Endodermal cell (in vitro differentiated cells): Measurements from ENCODE around the gene TAF5L. TPM values are rescaled to one million over a fixed set of nuclear protein-coding genes. Genes with fewer than 3 reads are reported as not detected.

ENCODE experiments used
- DNase-seq: peaks from one replicate; pipeline ENCODE4 v3.0.0-alpha.2; 2017
- H3K27ac ChIP-seq: 2 replicates; pipeline ENCODE4 v1.5.1; 2013; ENCODE audit warnings: mild to moderate bottlenecking, low read depth, low read length, moderate library complexity
- H3K27me3 ChIP-seq: 2 replicates; pipeline ENCODE4 v1.6.1; 2013; ENCODE audit warnings: mild to moderate bottlenecking, low read length, moderate library complexity; ENCODE audit not compliant: insufficient read depth, control insufficient read depth, poor library complexity, severe bottlenecking
- H3K36me3 ChIP-seq: 2 replicates; pipeline ENCODE4 v1.7.0; 2013; ENCODE audit warnings: mild to moderate bottlenecking, low read length, moderate library complexity; ENCODE audit not compliant: control insufficient read depth, insufficient read depth
- H3K4me1 ChIP-seq: one replicate; pipeline ENCODE4 v1.7.0; 2013; ENCODE audit warnings: low read length; ENCODE audit not compliant: control insufficient read depth, insufficient read depth
- H3K4me3 ChIP-seq: 2 replicates; pipeline ENCODE4 v1.5.1; 2013; ENCODE audit warnings: mild to moderate bottlenecking, low read length, moderate library complexity
- H3K9ac ChIP-seq: 2 replicates; pipeline ENCODE4 v1.6.1; 2013; ENCODE audit warnings: mild to moderate bottlenecking, low read length, moderate library complexity; ENCODE audit not compliant: poor library complexity, severe bottlenecking; ENCODE audit errors: extremely low read depth
- H3K9me3 ChIP-seq: 2 replicates; pipeline ENCODE4 v1.6.1; 2013; ENCODE audit warnings: mild to moderate bottlenecking, low read length, moderate library complexity; ENCODE audit not compliant: control insufficient read depth
- H3K27ac Mint-ChIP-seq: 2 replicates; pipeline ENCODE4 v1.8.0; 2020; ENCODE audit warnings: mixed read lengths
- H3K27me3 Mint-ChIP-seq: 2 replicates; pipeline ENCODE4 v1.8.0; 2021; ENCODE audit warnings: mild to moderate bottlenecking, mixed read lengths; ENCODE audit not compliant: insufficient read depth
- H3K36me3 Mint-ChIP-seq: 2 replicates; pipeline ENCODE4 v1.8.0; 2020; ENCODE audit warnings: low read depth, mixed read lengths
- H3K4me1 Mint-ChIP-seq: 2 replicates; pipeline ENCODE4 v1.8.0; 2020; ENCODE audit warnings: mixed read lengths
- H3K4me3 Mint-ChIP-seq: 2 replicates; pipeline ENCODE4 v1.8.0; 2020; ENCODE audit warnings: mild to moderate bottlenecking, moderate library complexity, mixed read lengths
- H3K9me3 Mint-ChIP-seq: 2 replicates; pipeline ENCODE4 v1.8.0; 2020; ENCODE audit warnings: mild to moderate bottlenecking, mixed read lengths
- WGBS, 2 experiments: methylation state at CpG; one replicate each; pipeline versions ENCODE4 v1.1.5 to v1.1.7; 2013; ENCODE audit warnings: missing lambda C conversion rate in 2 of 2, mixed read lengths in 1 of 2; ENCODE audit not compliant: insufficient coverage in 1 of 2, insufficient read length in 1 of 2; 5-methylcytosine and 5-hydroxymethylcytosine counted together
- total RNA-seq, 2 donors: library from RNA; stranded (reverse); fragmentation: NEBNext Ultra II Directional in 1 of 2; extraction: Animal tissue kit (Norgen Biotek cat#: 25700) in 1 of 2; gene quantifications; 2 replicates in 1 of 2; 3 replicates in 1 of 2; pipeline ENCODE4 v1.2.1, GENCODE V29; 2021
- TF ChIP-seq, protein P1 (sequence below): fragments of 200-600 bp; sonication (generic); conservative IDR thresholded peaks from 2 replicates; pipeline ENCODE4 v1.5.0; 2021; ENCODE audit warnings: antibody characterized with exemption, mild to moderate bottlenecking

TAF5L gene
- total RNA-seq, 2 donors from 2014 or later: 13.1 to 17.7 TPM

DNA sequence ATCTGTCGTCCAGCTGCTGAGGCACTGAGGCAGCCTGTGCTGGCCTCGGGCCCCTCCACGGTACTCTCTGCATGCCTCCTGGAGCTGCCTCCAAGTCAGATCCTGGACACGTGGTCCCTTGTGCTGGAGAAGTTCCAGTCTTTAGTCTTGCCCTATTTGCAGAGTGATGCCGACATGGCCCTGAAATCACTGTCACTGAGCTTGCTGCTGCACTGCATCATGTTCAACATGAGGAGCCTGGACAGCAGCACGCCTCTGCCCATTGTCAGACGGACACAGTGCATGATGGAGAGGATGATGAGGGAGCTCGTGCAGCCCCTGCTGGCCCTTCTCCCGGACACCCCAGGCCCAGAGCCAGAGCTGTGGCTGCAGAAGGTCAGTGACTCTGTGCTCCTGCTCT, 10.1 kb upstream of the TAF5L start:
- H3K36me3 ChIP-seq: peaks cover 76% of the 10 kb centered on the region
- no peak overlapping the region for H3K9ac ChIP-seq
- WGBS, 2 experiments: 92 to 97% methylated on average over 6 to 9 of the region's 9 CpGs

DNA sequence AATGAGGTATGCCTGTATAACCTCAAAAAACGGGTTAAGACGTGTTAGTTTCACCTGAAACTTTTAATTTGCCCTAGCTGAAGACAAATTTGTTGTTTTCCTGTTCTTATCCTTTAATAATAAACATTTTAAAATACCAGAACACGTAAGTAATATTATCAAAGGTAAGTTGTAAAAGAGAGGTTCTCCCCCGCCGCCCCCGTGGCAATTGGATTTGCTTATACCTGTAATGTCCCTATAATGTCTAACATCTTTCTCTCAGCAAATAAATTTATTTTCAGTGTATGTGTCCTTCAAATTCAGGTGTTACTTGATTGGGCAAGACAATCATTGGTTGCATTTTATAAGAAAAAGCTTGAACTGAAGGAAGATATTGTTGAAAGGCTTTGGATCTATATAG, 6.0 kb upstream of the TAF5L start:
- WGBS, 2 experiments: 94% methylated on average over 2 to 6 of the region's 6 CpGs
- Histone ChIP-seq H3K27me3 (no peaks in the 10 kb centered on the region), H3K4me1 (no peaks in the 10 kb centered on the region), H3K9ac (no peak overlapping the region), H3K27ac (no peak overlapping the region), H3K4me3 (no peak overlapping the region), H3K9me3 (no peaks in the 10 kb centered on the region), H3K36me3 (peaks cover 55% of the 10 kb centered on the region)
- peaks cover 7% of the 10 kb centered on the region for H3K4me1 Mint-ChIP-seq
- no peaks in the 10 kb centered on the region for H3K27me3 Mint-ChIP-seq
- no peak overlapping the region for H3K4me3 Mint-ChIP-seq
- DNase-seq: no peak
- no peaks in the 10 kb centered on the region for H3K9me3 Mint-ChIP-seq
- H3K36me3 Mint-ChIP-seq: peaks cover 43% of the 10 kb centered on the region
- H3K27ac Mint-ChIP-seq: no peak overlapping the region
- TF ChIP-seq, protein P1, sequence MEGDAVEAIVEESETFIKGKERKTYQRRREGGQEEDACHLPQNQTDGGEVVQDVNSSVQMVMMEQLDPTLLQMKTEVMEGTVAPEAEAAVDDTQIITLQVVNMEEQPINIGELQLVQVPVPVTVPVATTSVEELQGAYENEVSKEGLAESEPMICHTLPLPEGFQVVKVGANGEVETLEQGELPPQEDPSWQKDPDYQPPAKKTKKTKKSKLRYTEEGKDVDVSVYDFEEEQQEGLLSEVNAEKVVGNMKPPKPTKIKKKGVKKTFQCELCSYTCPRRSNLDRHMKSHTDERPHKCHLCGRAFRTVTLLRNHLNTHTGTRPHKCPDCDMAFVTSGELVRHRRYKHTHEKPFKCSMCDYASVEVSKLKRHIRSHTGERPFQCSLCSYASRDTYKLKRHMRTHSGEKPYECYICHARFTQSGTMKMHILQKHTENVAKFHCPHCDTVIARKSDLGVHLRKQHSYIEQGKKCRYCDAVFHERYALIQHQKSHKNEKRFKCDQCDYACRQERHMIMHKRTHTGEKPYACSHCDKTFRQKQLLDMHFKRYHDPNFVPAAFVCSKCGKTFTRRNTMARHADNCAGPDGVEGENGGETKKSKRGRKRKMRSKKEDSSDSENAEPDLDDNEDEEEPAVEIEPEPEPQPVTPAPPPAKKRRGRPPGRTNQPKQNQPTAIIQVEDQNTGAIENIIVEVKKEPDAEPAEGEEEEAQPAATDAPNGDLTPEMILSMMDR: no peak

More for the DNA sequence above, 10.1 kb upstream of the TAF5L start:
- Histone ChIP-seq H3K27me3 (no peaks in the 10 kb centered on the region), H3K4me3 (no peak overlapping the region), H3K9me3 (no peaks in the 10 kb centered on the region), H3K4me1 (no peaks in the 10 kb centered on the region), H3K27ac (no peak overlapping the region)
- Mint-ChIP-seq H3K36me3 (peaks cover 60% of the 10 kb centered on the region), H3K9me3 (no peaks in the 10 kb centered on the region), H3K27ac (no peak overlapping the region), H3K4me3 (no peak overlapping the region), H3K4me1 (no peaks in the 10 kb centered on the region), H3K27me3 (no peaks in the 10 kb centered on the region)
- TF ChIP-seq, protein P1: no peak
- DNase-seq: no peak

DNA sequence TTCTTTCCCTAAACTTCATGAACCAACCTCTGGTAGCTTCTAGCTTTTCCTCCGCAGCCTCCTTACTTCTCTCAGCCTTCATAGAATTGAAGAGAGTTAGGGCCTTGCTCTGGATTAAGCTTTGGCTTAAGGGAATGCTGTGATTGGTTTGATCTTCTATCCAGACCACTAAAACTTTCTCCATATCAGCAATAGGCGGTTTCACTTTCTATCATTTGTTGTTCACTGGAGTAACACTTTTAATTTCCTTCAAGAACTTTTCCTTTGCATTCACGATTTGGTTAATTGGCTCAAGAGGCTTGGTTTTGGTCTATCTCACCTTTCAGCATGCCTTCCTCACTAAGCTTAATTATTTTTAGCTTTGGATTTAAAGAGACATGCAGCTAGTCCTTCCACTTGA, 5.2 kb upstream of the TAF5L start:
- H3K27ac ChIP-seq: no peak overlapping the region
- Mint-ChIP-seq H3K4me1 (peaks cover 11% of the 10 kb centered on the region), H3K4me3 (no peak overlapping the region), H3K36me3 (peaks cover 35% of the 10 kb centered on the region), H3K27me3 (no peaks in the 10 kb centered on the region), H3K27ac (no peak overlapping the region), H3K9me3 (no peaks in the 10 kb centered on the region)
- TF ChIP-seq, protein P1: no peak
- DNase-seq: no peak
- H3K36me3 ChIP-seq: peaks cover 47% of the 10 kb centered on the region
- H3K4me1 ChIP-seq: no peaks in the 10 kb centered on the region
- H3K9me3 ChIP-seq: no peaks in the 10 kb centered on the region
- 87 to 97% methylated on average over 3 of the region's 3 CpGs for WGBS, 2 experiments
- H3K9ac ChIP-seq: no peak overlapping the region
- H3K4me3 ChIP-seq: no peak overlapping the region
- no peaks in the 10 kb centered on the region for H3K27me3 ChIP-seq
